Measurements from ENCODE around the gene UNC79.

UNC79 gene

DNA sequence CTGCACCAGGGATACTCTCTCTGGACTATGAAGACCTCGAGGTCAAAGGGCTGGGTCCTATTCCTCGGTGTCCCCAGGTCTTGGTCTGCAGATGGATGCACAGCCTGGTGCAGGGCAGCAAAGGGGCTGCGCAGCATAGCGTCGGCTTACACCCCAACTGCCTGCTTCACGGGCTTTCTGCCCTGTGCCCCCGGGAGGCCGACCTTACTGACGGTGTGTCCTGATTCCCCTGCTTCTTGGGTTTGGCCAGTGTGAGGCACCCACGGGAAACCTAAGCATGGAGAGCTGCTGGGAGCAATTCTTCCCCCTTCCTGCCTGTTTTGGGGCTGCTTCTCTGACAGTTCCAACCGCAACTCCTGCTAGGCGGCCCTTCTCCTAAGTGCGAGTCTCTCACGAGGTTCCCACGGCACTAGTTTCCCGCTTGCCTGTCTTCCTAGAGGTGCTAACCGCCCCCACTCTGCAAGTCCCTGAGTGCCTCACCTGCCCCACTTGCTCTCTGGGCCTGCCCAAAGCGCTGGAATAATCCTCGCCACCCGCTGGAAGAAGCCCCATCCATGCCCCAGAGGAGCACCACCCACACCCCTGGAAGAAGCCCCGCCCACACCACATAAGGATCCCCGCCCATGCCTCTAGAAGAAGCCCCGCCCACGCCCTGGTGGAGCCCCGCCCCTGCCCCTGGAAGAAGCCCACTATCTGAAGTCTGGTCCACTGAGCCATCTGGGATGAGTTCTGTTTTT lies 303.5 kb downstream of the UNC79 start:
- no peak overlapping the region for H3K4me3 ChIP-seq (ENCODE audit: low read length)
- no peak for DNase-seq (ENCODE audit: low read depth, low spot score)

DNA sequence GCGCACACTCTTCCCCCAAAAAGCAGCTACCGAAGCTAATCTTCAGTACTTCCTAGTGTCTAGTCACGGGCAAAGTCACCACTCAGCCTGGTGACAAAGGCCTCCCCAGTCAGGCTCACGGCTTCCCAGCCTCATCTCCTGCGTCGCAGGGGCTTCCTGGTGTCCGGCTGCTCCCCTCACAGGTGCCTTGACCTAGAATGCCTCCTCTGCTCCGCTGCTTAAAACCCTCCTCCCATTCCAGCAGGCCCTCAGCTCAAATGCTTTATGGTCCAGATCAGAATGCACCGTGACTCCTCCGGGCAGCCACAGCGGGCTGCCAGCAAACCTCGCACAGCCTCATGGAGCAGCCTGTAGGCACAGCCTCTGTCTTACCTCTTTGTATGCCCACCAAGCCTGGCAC lies 304.5 kb downstream of the UNC79 start:
- no peak for DNase-seq (ENCODE audit: low read depth, low spot score)
- H3K4me3 ChIP-seq (ENCODE audit: low read length): no peak overlapping the region

DNA sequence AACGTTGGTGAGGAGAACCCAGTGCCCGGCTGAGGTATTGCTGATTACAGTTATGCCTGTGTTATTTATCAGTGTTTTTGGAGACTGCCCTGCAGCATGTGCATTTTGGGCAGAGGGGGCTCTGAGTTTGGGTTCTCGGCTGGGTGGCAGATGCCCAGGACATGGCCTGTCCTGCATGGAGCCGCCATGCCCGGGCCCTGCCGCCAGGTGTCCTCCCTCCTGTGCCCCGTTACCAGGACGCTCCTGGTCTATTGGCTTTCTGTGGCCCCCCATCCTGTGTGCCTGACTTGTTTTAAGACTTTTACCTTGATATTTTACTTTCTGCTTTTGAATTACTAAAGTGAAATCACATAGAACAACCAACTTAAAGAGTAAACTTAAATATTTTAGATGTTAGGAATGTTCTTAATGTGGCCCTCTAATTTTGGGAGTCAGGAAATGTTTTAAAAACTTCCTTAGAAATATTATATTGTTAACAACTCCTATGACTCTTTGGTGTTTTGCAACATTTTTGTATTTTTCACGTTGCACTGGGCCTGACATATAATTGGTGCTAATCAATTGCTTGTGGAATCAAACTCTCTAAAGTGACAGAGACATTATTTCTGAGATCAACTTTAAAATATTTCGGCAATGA lies 305.8 kb downstream of the UNC79 start:
- DNase-seq (ENCODE audit: low read depth, low spot score): no peak
- H3K4me3 ChIP-seq (ENCODE audit: low read length): no peak overlapping the region

DNA sequence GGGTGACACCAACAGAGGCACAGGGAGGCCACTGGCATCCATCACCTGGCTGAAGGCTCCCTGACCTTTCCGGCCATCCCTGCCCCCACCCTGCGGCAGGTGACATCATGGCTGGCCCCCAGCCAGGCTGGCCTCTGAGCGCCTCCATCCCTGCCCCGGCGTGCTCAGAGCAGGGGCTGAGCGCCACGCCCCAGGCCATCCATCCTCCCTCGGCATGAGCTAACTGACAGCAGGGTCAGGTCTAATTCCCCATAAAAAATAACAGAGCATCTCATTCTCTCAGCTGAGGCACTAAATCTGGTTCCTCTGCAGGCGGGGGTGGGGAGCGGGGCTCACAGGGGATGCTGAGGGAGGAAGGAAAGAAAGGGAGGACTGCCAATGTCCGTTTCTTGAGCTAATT lies 306.9 kb downstream of the UNC79 start:
- no peak for DNase-seq (ENCODE audit: low read depth, low spot score)
- no peak overlapping the region for H3K4me3 ChIP-seq (ENCODE audit: low read length)

DNA sequence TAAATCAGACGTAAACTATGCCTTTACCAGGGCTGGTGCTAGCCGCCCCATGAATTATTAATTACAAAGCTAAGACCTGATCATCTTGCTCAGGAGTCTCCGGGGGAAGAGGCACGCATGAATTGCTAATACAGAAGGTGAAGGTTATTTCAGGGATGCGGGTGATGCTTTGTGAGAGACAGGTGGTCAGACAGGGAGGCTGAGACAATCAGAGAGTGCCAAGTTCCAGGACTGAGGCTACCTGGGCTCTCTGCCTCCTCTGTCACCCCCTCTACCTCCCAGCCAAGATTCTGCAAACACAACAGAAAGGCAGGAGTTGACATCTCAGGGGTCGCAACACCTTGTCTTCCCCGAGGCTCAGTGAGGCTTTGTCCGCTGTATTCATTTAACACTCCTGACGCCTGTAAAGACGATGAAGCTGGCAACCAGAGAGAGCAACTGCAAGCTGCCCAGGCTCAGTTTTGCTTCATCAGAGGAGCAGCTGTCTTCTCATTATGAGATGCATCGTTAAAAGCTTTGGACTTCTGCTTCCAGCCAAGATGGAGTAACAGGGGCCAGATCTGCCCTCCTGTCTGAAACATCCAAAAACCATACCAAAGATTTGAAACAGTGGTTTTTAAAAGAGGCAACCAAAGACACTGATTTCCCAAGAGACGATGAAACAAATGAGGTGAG lies 311.0 kb downstream of the UNC79 start:
- no peak for DNase-seq (ENCODE audit: low read depth, low spot score)
- H3K4me3 ChIP-seq (ENCODE audit: low read length): no peak overlapping the region

DNA sequence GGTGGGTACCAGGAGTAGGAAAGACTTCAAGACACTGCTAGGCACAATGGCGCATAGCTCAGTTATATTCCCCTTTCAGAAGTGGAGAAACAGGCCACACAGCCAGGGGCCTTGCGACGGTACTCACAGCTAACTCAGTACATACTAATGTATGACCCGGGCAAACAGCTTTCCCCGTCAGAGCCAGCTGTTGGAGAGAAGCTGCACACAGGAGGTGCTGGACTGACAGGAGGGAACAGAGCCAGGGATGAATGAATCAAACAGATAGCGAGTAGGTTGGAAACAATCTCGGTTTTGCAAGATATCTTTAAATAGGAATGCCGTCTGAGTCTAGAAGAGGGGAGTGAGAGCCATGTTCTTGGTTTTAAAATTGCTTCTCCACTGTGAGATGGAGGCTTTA lies 312.0 kb downstream of the UNC79 start:
- no peak for DNase-seq (ENCODE audit: low read depth, low spot score)
- H3K4me3 ChIP-seq (ENCODE audit: low read length): no peak overlapping the region

DNA sequence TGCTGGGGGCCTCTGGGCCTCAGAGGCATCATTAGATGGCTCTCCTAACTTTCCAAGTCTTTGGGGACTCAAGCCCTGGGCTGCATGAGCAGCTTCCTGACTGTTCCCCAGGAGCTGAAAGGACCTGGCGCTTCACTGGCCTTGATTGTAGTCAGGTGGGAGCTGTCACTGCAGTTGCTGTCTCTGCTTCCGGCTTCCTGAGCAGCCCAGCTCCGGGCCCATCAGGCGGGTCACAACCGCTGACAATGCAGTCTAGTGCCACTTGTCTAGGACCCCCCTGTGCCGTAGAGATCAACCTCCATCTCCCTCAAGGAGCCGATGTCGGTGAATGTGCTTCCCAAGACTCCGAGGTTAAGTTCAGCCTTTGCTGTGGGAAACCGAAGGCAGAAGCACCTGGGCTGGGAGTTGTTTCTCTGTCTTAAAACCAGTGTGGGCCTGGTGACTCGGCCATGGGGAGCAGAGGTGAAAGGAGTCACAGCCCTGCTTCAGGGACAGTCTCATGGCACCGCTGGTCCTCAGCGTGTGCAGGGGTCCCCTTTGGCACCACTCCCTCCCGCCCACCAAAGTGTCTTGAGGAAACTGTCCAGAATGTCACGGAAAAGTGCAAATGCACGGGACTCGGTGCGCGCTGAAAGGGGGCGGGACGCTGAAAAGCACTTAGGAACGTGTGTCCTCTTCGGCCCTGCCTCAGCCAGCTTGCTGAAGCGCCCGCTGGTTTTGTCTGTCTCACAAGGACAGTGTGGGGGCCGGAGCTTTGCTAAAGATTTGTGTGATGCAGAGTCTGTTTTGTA lies 312.7 kb downstream of the UNC79 start:
- no peak for DNase-seq (ENCODE audit: low read depth, low spot score)
- H3K4me3 ChIP-seq (ENCODE audit: low read length): no peak overlapping the region

DNA sequence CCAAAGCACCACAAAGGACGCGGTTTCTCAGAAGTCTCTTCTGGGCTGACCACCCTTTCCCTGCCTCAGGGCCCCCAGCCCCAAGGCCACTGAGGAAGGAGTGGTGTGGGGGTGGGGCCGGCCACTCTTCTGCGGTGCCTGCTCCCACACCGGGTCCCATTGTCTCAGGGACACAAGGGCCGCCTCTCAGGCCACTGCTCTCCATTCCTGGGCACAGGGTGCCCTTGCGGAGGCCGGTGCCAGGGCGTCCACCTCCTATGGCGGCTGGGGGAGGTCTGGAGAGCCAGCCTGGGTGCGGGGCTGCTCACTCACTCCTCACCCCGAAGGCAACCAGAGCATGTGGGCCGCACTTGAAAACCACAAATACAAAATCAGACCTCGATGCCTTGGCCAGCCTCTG lies 313.4 kb downstream of the UNC79 start:
- DNase-seq (ENCODE audit: low read depth, low spot score): no peak

DNA sequence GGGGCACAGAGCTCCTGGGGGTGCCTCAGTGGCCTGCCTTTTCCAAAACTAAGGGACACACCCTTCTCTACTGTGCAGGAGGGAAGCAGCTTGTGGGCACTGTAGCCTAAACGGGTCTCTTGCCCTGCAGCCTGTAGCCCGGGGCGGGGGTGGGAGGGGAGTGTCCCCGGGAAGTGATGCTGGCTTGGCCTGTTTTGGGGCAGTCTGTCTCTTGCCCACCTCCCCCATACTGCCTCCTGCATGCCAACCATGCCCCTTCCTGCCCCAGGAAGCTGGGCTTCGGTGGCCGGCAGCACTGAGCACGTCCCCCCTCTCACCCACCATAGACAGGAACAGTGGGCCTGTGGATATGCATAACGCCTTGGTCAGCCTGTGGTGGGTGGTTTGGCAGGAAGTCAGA lies 314.1 kb downstream of the UNC79 start:
- no peak for DNase-seq (ENCODE audit: low read depth, low spot score)
- H3K4me3 ChIP-seq (ENCODE audit: low read length): no peak overlapping the region

More for the DNA sequence above, 313.4 kb downstream of the UNC79 start:
- H3K4me3 ChIP-seq (ENCODE audit: low read length): no peak overlapping the region

DNA sequence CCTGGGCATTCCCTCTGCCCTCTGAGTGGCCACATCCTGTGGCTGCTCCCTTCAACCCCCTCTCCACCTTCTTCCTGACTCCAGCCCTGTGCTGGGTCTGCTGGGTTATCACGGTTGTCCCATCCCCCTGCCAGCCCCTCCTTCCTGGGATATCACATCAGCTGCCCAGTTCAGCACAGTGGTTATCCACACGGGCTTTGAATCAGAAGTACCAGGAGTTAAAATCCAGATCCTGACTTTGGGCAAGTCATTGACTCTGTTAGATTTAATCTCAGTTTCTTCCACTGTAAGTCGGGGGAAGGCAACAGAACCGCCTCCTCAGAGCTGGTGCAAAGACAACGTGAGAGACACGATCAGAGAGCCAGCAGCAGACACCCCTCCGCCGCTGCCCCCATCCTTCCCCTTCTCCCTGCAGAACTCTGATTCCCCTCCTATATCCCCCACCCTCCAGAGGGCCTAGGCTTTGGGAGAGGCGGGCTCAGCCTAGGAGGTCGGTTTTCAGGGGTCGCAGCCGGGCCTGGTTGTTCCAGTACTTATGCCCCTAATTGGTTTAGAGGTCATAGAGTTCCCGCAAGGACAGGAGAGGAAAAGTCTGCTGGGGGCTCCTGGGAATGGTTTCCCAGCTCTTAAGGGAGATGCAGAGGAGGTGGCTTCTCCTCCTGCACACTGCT lies 315.0 kb downstream of the UNC79 start:
- no peak overlapping the region for H3K4me3 ChIP-seq (ENCODE audit: low read length)
- no peak for DNase-seq (ENCODE audit: low read depth, low spot score)

DNA sequence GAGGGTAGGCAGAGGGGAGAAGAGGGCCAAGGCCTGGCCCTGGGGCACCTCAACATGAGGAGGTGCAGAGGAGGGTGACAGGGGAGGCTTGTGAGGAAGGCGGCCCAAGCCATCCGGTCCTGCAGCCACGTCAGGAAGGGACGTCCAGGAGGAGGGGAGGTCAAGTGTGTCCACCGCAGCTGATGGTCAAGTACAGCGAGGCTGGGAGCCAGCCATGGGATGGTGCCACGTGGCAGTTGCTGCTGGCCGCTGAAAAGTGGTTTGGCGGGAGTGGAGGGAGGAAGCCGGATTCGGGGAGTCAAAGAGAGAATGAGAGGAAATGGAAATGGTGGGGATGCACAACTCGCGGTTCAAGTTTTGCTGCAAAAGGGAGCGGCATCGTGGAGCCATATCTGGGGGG lies 316.4 kb downstream of the UNC79 start:
- no peak for DNase-seq (ENCODE audit: low read depth, low spot score)
- no peak overlapping the region for H3K4me3 ChIP-seq (ENCODE audit: low read length)

DNA sequence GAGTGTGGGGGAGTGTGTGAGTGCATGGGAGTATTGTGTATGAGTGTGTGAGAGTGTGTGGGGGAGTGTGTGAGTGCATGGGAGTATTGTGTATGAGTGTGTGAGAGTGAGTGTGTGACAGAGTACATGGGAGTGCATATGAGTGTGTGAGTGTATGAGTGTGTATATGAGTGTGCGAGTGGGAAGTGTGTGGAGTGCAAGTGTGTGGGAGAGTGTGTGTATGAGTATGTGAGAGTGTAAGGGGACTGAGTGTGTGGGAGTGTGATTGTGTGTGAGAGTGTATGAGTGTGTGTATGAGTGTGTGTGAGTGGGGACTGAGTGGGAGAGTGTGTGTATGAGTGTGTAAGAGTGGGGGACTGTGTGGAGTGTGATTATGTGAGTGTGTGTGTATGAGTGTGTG lies 316.8 kb downstream of the UNC79 start:
- no peak for DNase-seq (ENCODE audit: low read depth, low spot score)
- H3K4me3 ChIP-seq (ENCODE audit: low read length): no peak overlapping the region

DNA sequence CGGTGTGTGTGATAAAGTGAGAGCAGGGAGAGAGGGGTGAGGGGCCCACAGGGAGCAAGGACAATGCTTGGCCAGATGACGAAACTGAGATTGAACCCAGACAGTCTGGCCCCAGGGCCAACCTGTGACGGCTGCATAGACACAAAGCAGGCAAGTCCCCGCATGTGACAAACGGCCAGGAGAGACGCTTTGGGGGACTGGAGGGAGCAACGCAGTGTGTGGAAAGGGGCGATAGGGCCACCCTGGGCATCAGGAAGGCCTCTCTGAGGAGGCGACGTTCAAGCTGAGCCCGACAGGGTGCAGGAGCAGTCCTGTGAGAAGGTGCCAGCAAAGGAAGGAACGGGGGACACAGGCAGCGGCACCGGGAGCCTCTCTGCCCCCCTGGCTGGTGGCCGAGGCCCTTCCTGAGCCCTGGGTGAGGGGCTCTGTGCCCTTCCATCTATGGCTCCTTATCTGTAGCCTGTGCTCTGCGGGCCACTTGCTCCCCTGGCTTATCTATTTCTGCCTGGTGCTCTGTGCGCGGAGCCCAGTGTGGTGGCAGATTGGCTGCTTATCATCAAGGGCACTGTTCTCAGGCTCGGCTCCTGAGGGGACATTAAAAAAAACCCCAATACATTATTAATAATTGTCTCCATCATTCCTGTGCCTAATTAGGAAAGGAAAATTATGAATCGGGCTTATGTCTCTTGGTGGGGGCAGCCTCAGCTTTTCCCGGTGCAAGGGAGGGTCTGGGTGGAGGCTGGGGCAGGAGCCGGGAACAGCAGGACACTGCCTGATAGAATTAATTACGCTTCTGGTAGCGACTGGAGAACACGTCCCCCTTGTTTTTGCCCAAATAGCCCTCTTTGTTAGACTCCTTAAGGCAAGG lies 317.7 kb downstream of the UNC79 start:
- DNase-seq (ENCODE audit: low read depth, low spot score): no peak
- H3K4me3 ChIP-seq (ENCODE audit: low read length): no peak overlapping the region

DNA sequence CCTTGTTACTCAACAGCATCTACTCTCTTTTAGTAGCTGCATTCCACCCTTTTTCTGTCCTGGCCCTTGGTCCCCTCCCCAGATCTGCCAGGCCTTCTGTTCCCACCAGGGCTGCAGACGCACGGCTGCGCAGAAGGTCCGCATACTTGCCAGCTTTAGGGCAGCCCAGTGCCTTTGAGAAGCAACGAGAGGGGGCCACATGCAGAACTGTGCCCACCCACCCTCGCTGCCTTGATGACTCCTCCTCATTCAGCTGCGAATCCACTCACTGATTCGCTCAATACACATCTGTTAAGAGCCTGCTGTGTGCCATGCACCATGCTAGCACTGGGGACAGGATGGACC lies 318.3 kb downstream of the UNC79 start:
- no peak overlapping the region for H3K4me3 ChIP-seq (ENCODE audit: low read length)
- DNase-seq (ENCODE audit: low read depth, low spot score): no peak

DNA sequence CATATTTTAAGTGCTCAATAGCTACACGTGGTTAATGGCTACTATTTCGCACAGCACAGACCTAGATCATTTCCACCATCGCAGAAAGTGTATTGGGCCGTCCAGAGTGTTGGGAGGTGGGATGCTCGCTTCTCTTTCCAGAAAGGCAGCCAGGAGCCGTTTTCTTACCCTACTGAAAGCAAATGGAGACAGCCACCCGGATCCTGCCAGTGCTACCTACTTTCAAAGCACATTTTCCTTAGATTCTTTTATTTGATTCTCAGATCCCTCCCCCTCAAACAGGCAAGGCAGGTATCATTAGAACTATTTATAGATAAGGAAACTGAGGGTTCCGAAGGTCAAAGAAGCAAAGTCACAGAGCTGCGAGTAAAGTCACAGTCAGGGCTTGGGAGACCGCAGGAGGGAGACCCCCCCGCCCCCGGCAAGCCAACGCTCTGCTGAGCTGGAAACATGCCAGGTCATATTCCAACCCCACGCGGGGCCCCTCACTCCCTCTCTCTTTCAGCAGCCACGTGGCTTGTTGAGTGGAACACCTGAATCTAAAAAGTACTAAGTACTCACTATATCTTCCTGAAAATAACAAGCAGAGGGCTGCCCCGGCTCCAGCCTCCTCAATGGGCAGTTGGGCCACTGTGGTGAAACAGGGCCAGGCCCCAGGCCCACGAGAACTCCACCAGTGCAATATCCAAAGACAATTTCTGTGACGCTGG lies 321.4 kb downstream of the UNC79 start:
- no peak overlapping the region for H3K4me3 ChIP-seq (ENCODE audit: low read length)
- DNase-seq (ENCODE audit: low read depth, low spot score): no peak

DNA sequence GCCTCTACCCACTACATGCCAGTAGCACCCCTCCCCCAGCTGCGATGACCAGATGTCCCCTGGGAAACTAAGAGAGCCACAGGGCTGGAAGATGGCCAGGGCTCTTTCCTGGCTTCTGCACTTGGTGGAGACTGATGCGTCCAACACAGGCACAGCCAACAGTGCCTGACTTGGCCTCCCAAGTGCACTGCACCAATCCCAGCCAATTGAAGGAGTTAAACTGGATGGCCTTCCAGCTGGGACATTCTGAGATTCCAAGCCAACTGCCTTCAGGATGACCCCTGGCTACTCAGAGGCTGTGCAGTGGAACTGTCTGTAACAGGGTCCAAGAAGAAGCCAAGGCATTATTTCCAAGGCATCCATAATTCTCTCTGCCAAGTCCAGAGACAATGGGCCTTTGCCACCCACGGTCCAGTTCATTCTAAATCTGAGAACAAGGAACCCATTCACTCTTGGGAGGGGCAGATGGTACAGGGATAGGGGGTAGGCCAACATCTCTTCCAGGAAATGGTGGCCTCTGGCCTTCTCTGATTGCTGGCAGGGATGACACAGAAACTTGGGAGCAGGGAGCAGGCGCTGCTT lies 322.3 kb downstream of the UNC79 start:
- DNase-seq (ENCODE audit: low read depth, low spot score): no peak

DNA sequence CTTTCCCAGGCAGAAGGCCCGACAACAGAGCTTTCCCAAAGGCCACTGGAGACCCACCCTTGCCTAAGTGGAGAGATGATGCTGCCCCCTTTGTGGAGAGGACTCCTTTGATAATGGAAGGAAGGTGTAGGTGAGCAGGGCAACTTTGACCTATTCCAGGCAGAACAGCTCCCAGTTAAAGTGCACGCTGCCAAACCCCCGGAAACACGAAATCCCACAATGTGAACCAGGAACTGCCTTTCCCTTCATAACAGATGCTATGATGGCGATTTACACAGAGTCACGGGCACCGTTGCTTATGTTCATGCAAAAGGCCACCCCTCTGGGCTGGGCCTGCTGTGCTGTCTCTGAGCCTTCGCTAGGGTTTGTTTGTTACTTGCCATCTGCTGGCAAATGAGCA lies 322.9 kb downstream of the UNC79 start:
- DNase-seq (ENCODE audit: low read depth, low spot score): no peak
- H3K4me3 ChIP-seq (ENCODE audit: low read length): no peak overlapping the region

More for the DNA sequence above, 322.3 kb downstream of the UNC79 start:
- H3K4me3 ChIP-seq (ENCODE audit: low read length): no peak overlapping the region

DNA sequence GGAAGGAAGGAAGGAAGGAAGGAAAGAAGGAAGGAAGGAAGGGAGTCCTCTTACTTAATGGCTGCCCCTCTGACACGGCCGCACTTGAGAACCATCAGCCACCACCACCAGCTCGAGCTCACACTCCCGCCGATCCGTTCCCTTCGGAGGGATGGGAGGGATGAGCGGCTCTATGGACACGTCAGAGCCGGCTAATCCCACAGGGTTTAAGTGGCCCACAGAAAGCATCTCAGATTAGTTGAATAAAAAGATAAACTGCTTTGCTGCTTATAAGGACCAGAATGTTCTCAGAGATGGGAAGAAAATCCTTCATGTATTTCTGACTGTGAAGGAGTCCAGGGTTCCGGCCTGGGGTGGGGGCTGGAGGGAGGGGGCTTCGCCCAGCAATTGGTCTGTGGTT lies 326.5 kb downstream of the UNC79 start:
- no peak overlapping the region for H3K4me3 ChIP-seq (ENCODE audit: low read length)
- DNase-seq (ENCODE audit: low read depth, low spot score): no peak
